ENCODE data around the gene GCN1. TPM values are rescaled to one million over a fixed set of nuclear protein-coding genes. Genes with fewer than 3 reads are reported as not detected.

The GCN1 gene
- polyA plus RNA-seq, 3 donors: 46.9 to 52.5 (median 50.7) TPM

DNA sequence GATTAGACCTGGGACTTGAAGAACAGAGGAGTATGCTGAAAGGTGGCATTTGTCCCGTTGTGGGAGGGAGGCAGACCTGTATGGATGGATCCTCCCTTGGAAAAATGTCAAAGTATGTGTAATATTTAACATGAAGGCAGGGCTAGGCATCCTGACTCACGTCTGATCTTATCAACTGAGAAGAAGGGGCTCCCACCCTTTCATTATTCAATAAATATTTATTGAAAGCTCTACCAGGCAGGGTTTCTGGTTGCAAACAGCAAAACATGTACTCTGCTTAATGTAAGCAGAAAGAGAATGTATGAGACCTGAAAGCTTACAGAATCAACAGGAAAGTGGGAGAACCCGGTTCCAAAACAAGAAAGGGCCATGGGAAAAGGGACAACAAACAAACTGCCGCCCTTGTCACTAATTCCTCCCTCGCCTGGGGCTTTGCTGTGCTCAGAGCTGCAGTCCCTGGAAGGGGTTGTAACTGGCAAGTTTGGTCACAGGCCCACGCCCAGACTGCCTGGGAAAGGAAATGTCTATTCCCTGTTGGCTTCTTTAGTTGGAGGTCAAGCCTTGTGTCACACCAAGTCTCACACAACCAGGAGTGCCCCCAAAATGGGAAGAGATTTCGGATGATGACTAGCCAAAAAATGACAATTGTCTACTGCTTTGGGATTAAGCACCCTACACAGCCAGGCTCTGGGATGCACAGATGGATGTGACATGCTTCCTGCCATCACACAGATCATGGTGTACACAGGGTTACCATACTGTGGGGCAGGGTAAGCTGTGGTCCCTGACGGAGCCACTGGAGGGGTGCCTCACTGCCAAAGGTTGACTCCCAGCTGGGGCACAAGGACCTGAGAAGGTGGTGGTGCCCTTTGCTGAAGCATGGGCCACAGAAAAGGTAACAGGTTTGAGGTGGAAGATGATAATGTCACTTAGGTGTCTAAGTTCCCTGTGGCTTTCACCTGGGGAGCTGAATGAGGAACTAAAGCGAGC lies 114.8 kb downstream of the GCN1 start:
- DNase-seq (ENCODE audit: low read depth in 3 of 3, low spot score in 2 of 3): no peak

GRCh38 chr12:120078868-120079267 lies 115.6 kb downstream of the GCN1 start:
- DNase-seq (ENCODE audit: low read depth in 3 of 3, low spot score in 2 of 3): no peak

GRCh38 chr12:120077260-120077659 lies 117.3 kb downstream of the GCN1 start:
- no peak for DNase-seq (ENCODE audit: low read depth in 3 of 3, low spot score in 2 of 3)

Other genes starting within 250 kb of the GCN1 start
- 10 to 100 TPM; 34.3 to 39.1 (median 36.2) TPM for gene BICDL1, start 205.5 kb downstream of the GCN1 start, polyA plus RNA-seq (ENCODE audit: insufficient read length in 3 of 3)
- 10 to 100 TPM; 34.4 to 39.8 (median 39.3) TPM for gene RAB35, start 78.0 kb downstream of the GCN1 start, polyA plus RNA-seq (ENCODE audit: insufficient read length in 3 of 3)
- gene RPLP0, start 6.4 kb upstream of the GCN1 start, polyA plus RNA-seq (ENCODE audit: insufficient read length in 3 of 3): 1,000 to 10,000 TPM; 2,811 to 3,069 (median 3,025) TPM
- 10 to 100 TPM; 52.8 to 58.9 (median 56.8) TPM for gene PXN, start 71.0 kb upstream of the GCN1 start, polyA plus RNA-seq (ENCODE audit: insufficient read length in 3 of 3)
- gene RNU4-2, start 97.2 kb upstream of the GCN1 start, polyA plus RNA-seq (ENCODE audit: insufficient read length in 3 of 3): not detected
- gene RNU4-1, start 98.5 kb upstream of the GCN1 start, polyA plus RNA-seq (ENCODE audit: insufficient read length in 3 of 3): not detected
- 1 to 10 TPM; 4.2 to 5.8 (median 5.2) TPM for gene SIRT4, start 107.6 kb upstream of the GCN1 start, polyA plus RNA-seq (ENCODE audit: insufficient read length in 3 of 3)
- gene PLA2G1B, start 133.1 kb upstream of the GCN1 start, polyA plus RNA-seq (ENCODE audit: insufficient read length in 3 of 3): under 1 TPM; 0.31 to 0.49 (median 0.40) TPM
- 10 to 100 TPM; 15.5 to 18.3 (median 15.8) TPM for gene MSI1, start 174.4 kb upstream of the GCN1 start, polyA plus RNA-seq (ENCODE audit: insufficient read length in 3 of 3)
- 100 to 1,000 TPM; 293 to 339 (median 323) TPM for gene COX6A1, start 243.4 kb upstream of the GCN1 start, polyA plus RNA-seq (ENCODE audit: insufficient read length in 3 of 3)